ENCODE measurements around the gene ACAD9.

Gene ACAD9

DNA sequence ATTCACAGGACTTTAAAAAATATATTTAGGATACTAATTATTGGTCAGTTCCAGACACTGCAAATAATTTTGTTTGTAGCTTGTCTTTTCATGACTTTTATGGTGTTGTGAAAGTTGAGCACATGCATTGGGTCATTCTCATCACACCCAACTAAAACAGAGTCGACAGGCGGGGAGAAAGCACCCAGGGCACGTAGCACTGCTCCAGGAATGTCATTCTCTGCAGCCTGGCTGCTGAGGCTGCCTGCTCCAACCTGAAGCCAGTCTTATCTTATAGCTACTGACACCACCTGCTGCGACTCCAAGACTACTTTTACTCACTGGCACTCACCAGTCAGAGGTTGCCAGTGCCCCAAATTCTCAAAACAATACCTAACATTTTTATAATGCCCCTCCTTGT lies 56.9 kb downstream of the ACAD9 start:
- TF ChIP-seq POLR2A (IDR thresholded peaks at IDR 0.05; ENCODE audit: extremely low read depth, insufficient read length) (no peak), MYC (IDR thresholded peaks at IDR 0.05; ENCODE audit: low read depth, low read length) (no peak)
- TF ChIP-seq, protein P1, sequence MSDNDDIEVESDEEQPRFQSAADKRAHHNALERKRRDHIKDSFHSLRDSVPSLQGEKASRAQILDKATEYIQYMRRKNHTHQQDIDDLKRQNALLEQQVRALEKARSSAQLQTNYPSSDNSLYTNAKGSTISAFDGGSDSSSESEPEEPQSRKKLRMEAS (IDR thresholded peaks at IDR 0.05; ENCODE audit: low read depth, low read length) = no peak
- TF ChIP-seq, protein P2, sequence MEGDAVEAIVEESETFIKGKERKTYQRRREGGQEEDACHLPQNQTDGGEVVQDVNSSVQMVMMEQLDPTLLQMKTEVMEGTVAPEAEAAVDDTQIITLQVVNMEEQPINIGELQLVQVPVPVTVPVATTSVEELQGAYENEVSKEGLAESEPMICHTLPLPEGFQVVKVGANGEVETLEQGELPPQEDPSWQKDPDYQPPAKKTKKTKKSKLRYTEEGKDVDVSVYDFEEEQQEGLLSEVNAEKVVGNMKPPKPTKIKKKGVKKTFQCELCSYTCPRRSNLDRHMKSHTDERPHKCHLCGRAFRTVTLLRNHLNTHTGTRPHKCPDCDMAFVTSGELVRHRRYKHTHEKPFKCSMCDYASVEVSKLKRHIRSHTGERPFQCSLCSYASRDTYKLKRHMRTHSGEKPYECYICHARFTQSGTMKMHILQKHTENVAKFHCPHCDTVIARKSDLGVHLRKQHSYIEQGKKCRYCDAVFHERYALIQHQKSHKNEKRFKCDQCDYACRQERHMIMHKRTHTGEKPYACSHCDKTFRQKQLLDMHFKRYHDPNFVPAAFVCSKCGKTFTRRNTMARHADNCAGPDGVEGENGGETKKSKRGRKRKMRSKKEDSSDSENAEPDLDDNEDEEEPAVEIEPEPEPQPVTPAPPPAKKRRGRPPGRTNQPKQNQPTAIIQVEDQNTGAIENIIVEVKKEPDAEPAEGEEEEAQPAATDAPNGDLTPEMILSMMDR (IDR thresholded peaks at IDR 0.05; ENCODE audit: low read depth, low read length) = no peak
- no peak overlapping the region for H3K4me3 ChIP-seq (ENCODE audit: low read depth, low read length)
- no peak for DNase-seq (ENCODE audit: low read depth)

DNA sequence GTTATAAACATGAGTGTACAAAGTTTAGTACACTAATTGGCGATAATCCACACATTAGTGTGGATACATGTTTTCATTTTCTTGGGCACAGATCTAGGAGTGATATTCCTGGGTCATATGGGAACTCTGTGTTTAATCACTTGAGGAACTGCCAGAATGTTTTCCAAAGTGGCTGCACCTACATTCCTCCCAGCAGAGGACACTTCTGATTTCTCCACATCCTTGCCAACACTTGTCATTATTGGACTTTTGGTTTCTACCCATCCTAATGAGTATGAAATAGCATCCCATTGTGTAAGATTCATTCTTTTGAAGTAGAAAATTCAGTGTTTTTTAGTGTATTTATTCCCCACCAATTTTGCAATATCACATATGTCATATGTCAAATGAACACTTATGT lies 60.8 kb downstream of the ACAD9 start:
- DNase-seq (ENCODE audit: low read depth) = no peak
- TF ChIP-seq, protein P1 (IDR thresholded peaks at IDR 0.05; ENCODE audit: low read depth, low read length) = no peak
- TF ChIP-seq, protein P2 (IDR thresholded peaks at IDR 0.05; ENCODE audit: low read depth, low read length) = no peak
- TF ChIP-seq POLR2A (IDR thresholded peaks at IDR 0.05; ENCODE audit: extremely low read depth, insufficient read length) = no peak
- TF ChIP-seq MYC (IDR thresholded peaks at IDR 0.05; ENCODE audit: low read depth, low read length) = no peak
- H3K4me3 ChIP-seq (ENCODE audit: low read depth, low read length) = no peak overlapping the region

DNA sequence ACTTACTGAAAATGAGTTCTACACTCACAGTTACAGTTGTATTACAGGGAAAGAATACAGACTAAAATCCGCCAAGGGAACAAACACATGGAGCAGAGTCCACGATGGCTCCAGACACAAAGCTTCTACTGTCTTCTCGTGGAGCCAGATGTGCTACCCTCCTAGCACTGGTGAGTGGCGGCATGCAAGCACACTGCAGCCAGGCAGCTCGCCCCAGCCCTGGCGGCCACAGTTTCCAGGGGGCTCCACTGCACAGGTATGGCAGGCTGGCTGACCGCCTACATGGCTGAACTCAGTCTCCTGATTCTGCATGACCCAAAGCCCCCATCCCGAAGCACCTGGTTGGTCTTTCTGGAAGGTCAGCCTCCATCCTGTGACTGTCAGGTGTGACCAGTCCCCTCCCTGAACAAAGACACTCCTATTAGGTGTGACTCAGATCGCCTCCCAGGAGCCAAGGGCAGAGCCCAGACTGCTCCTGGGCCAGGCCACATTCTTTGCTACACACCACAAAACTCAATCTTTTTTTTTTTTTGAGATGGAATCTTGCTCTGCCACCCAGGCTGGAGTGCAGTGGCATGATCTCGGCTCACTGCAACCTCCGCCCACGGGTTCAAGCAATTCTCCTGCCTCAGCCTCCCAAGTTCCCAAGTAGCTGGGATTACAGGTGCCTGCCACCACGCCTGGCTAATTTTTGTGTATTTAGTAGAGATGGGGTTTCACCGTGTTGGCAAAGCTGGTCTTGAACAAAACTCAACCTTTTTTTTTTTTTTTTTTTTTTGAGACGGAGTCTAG lies 62.9 kb downstream of the ACAD9 start:
- TF ChIP-seq MYC (IDR thresholded peaks at IDR 0.05; ENCODE audit: low read depth, low read length) = no peak
- TF ChIP-seq, protein P1 (IDR thresholded peaks at IDR 0.05; ENCODE audit: low read depth, low read length) = no peak
- TF ChIP-seq POLR2A (IDR thresholded peaks at IDR 0.05; ENCODE audit: extremely low read depth, insufficient read length) = no peak
- TF ChIP-seq, protein P2 (IDR thresholded peaks at IDR 0.05; ENCODE audit: low read depth, low read length) = no peak
- DNase-seq (ENCODE audit: low read depth) = no peak

DNA sequence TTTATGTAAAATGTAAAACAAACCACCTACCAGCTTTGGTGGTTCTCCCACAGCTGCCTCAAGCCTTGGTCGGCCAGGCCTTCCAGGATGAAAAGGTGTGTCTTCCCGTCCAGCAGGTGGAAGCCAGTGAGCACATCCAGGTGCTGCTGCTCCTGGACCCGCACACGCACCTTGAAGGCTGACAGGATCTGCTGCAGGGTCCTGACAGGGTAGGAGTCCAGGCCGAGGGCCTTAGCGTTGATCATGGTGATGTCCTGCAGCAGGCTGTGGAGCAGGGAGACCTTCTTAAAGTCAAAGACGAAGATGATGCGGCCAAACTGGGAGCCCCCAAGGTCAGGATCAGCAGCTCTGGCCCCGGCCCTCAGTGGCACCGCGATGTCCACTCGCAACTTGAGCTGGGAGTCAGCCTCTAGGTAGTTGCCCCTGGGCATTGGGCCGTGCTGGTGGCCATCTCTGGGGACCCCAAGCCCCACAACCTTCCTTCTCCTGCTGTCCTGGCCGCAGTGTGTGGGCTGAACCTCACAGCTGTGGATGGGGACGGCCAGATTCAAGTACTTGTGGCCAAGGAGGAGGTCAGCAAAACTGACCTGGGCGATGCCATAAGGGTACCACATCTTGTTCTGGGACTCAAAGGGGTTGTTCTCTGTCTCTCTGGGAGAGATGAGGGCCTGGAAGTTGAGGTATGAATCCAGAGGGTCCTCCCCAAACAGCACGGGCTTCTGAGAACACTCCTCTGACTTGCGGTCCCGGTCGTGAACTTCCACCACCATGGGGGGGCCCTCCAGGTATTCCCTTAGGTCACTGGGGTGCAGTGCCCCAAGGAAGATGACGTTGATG lies 65.8 kb downstream of the ACAD9 start:
- TF ChIP-seq, protein P1 (IDR thresholded peaks at IDR 0.05; ENCODE audit: low read depth, low read length) = no peak
- TF ChIP-seq POLR2A (IDR thresholded peaks at IDR 0.05; ENCODE audit: extremely low read depth, insufficient read length) (no peak), MYC (IDR thresholded peaks at IDR 0.05; ENCODE audit: low read depth, low read length) (no peak)
- TF ChIP-seq, protein P2 (IDR thresholded peaks at IDR 0.05; ENCODE audit: low read depth, low read length) = no peak
- DNase-seq (ENCODE audit: low read depth) = no peak
- no peak overlapping the region for H3K4me3 ChIP-seq (ENCODE audit: low read depth, low read length)

More for the DNA sequence above, 62.9 kb downstream of the ACAD9 start:
- no peak overlapping the region for H3K4me3 ChIP-seq (ENCODE audit: low read depth, low read length)

DNA sequence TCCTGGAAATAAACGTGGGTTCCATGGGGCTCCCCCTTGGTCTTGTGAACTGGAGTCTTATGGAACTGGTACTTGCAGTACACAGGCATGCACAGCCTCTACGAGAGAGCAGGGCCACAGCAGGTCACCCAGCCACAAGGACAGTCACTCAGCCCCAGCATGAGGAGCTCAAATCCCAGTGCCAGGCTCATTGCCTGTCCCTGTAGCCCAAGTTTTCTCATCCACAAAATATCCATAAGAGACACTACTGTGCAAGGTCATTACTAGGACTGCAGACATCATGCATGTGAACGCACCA lies 66.4 kb downstream of the ACAD9 start:
- DNase-seq (ENCODE audit: low read depth) = no peak
- no peak for TF ChIP-seq MYC (IDR thresholded peaks at IDR 0.05; ENCODE audit: low read depth, low read length)
- TF ChIP-seq, protein P1 (IDR thresholded peaks at IDR 0.05; ENCODE audit: low read depth, low read length) = no peak
- no peak for TF ChIP-seq POLR2A (IDR thresholded peaks at IDR 0.05; ENCODE audit: extremely low read depth, insufficient read length)
- TF ChIP-seq, protein P2 (IDR thresholded peaks at IDR 0.05; ENCODE audit: low read depth, low read length) = no peak

More for the DNA sequence above, 66.4 kb downstream of the ACAD9 start:
- H3K4me3 ChIP-seq (ENCODE audit: low read depth, low read length) = no peak overlapping the region

All from NB4 (cell line).